HG03039 (cell line): Measurements from ENCODE around the gene PRKCE.

Experiments used
- ATAC-seq: cut with Tn5 transposase; IDR thresholded peaks from one replicate; pipeline ENCODE4 v1.9.1; 2021; ENCODE audit warnings: mild to moderate bottlenecking, moderate library complexity; ENCODE audit not compliant: unreplicated experiment

The PRKCE gene

DNA sequence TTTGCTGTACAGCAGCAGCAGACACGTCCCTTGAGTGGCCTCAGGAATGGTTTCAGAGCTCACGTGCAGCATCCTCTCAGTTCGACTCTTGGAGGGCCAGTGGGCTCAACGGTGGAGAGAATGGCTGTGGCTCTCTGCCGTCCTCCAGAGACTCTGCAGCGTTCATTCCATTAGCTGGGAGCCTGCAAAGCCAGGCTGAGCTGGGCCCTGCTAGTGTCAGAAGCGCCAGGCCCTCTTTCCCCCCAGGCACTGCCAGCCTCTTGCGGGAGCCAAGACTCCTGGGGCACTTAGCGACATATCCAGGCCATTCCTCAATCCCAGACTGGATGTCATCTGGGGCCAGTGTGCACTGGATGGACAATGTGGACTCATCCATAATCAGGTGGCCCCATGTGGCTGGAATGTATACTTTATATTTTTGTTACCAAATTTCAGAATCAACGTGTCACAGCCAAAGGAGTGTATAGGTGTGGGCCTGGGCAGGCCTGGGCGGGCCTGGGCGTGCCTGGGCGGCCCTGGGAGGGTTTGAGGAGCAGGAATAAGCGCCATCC is 520.6 kb downstream of the PRKCE start:
- no peak for ATAC-seq

DNA sequence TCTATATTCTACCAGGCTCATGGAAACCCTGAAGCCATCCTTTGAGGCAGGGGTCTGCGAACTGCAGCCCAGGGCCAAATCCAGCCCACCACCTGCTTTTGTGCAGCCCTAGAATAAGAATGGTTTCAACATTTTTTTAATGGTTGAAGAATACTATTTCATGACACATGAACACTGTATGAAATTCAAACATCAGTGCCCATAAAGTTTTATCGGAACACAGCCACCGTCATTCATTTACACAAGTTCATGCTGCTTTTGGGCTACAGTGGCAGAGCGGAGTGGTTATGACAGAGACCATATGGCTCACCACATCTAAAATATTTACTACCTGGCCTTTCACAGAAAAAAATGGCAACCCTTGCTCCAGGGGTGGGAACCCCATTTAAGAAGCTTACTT is 521.6 kb downstream of the PRKCE start:
- no peak for ATAC-seq

DNA sequence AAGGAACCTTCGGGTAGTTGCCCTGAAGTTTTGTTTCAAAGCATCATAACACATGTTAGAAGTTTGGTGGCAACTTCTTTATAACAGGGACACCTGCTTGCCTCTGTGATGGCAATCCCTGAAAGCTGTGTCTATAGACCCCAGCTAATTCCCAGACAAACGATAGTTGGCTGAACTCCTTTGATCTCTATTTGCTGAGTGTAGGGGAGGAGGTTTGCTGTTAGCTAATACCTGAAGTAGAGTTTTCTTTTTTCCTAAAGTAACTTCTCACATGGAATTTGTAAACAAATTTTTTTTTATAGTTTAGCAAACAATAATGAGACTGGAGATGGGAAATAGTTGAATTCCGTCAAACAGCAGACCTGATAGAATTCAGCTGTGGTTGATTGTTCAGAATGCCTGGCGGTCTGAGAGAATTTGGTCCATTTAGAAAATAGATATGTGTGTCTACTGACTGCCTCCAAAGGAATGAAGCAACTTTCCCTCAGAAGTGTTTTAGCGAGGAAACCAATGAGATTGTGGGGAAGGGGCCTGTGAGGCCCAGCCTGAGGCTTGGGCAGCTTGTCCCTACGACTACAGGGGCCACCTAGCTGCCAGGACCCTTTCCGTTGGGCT is 522.3 kb downstream of the PRKCE start:
- ATAC-seq = no peak

DNA sequence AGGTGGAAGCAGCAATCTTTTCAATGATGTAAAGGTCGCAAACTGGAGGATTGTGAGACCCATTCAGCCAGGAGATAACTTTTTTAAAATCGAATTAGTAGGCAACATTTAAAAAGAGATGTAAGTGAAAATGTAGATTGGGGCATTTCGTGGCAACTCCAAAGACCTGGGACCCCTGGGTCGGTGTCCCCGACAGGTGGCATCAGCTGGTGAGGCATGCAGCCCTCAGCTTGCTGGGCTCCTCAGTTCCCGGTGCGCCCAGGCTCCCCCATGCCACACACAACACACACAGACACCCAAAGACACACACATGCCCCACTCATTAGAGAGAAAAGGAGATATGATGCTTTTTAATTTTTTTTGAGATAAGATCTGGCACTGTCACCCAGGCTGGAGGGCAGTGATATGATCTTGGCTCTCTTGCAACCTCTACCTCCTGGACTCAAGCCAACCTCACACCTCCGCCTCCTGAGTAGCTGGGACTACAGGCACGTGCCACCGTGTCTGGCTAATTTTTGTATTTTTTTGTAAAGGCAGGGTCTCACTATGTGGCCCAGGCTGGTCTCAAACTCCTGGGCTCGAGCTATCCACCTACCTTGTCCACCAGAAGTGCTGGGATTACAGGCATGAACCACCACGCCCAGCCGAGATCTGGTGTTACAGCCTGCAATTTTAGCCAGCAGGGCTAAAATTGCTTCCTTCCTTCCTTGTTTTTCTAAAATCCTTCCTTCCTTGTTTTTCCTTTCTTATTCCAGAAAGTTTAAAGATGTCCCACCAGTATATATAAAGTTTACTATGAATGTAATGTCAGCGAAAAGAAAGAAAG is 523.1 kb downstream of the PRKCE start:
- ATAC-seq = no peak

DNA sequence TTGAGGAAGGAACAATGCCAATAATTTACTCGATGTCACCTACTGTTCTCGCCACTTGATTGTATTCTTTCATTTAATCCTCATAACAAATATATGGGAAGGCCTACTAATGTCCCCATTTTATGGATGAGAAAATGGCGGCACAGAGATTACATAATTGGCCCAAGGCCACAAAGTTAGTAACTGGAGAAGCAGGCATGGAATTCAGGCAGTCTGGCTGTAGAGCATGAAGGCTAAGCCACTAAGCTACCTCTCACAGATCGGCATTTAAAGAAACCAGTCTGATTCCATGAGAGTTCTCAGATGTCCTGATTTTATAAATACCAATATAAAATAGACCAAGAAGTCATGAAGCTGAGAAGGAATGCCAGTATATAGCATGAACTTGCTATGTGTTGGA is 523.9 kb downstream of the PRKCE start:
- no peak for ATAC-seq

DNA sequence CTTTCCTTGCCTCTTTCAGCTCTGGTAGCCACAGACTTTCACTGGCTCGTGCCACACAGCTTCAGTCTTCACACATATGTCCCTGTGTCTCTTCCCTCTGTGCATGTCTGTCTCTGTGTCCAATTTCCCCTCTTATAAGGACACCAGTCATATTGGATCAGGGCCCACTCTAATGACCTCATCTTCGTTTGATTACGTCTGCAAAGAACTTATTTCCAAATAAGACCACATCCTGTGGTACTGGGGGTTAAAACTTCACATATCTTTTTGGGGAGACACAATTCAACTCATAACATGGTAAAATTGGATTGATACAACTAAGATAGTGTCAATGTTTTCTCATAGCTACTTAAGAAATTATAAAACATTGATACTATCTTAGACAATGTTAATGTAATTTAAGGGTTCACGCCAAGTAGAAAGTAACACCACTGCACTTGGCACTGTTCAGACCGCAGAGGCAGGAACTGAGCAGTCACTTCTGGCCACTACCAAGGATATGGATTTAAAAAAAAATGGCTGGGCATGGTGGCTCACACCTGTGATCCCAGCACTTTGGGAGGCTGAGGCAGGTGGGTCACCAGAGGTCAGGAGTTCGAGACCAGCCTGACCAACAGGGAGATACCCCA is 526.1 kb downstream of the PRKCE start:
- ATAC-seq = no peak

DNA sequence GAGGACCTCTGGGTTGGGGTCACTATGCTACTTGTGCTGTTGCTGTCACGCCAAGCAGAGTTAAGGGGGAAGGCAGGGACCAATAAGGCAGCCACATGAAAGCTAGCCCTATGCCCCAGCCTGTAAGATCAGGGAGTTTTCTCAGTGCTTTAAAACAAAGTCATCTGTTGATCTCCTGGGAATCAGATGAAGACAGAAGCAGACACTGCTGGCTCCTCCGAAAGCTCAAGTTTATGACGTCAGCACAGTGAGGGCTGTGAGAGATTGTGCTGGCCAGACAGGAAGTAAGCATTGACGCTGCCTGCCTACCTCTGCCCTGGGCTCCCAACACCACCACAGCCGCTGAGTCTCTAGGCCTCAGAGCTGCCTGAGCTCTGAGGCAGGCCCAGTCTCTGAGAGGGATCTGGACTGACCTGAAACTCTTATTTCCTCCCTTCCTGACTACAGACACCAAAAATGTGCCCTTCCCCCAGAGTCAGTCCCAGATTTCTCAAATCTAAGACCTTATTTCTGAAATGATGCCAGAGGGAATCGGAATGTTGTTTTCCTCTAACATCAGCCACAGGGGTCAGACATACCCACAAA is 527.7 kb downstream of the PRKCE start:
- no peak for ATAC-seq

DNA sequence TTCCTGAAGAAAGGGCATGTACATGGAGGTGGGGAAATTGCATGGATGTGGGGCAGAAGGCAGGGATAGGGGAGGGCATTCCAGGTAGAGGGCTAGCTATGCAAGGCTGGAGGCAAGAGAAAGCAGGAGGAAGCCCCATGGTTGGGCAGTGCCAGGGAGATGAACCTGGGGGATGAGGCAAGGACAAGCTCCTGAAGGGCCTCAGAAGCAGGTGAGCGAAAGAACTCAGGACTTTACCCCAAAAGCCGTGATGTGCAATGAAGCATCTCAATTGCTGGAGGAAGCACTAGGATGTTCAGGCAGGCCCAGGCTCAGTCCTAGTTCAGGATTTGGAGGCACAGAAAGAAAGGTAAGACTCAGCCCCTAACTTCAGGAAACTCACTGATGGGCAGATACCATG is 528.7 kb downstream of the PRKCE start:
- no peak for ATAC-seq

DNA sequence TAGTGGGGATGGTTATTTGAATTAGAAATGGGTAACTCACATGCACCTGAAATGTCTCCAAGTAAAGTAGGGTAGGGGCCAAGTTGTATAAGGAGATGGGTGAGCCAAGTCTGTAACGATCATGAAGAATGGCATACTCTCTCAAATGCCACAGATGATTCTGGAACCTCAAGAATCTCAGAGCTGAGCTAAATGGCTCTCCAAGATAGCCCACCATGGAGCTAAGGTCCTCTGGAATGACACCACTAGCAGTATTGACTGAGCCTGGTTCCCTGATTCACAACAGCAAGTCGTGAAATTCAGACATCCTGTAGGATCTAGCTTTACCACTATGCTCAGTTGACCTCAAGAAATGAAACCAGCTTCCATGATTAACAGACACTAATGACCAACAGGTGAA is 529.8 kb downstream of the PRKCE start:
- ATAC-seq = no peak

DNA sequence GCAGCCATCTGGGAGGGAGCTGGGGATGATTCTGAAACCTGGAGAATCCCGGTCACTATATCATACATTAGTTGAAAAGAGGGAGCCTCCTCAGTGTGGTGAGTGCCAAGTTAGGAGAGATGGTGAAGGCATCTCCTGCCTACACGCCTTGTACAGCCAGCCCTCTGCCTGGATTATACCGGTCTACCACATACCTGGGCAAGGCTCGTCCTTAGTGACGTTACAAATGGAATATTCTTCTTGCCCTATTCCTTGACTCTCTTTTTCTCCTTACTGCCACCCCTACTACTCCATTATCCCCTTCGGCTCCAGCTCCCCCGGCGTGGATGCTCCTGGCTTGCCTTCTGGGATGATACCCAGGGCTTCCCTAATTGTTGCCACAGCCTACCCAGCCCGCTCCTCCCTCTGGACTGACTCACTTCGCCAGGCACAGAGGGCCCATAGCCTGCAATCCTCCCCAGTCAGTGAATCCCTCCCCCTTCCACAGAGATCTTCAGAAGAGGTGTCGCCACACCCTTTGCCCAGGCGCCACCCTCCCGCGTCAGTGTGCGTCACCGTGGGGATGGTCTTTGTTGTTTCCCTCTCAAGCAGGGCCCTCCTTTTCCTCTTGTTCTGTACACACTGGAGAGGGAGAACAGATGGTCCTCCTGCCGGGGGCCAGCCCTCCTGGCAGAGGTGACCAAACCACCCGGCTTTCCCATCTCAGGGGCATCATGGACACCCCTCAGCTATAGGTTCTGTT is 530.5 kb downstream of the PRKCE start:
- no peak for ATAC-seq

DNA sequence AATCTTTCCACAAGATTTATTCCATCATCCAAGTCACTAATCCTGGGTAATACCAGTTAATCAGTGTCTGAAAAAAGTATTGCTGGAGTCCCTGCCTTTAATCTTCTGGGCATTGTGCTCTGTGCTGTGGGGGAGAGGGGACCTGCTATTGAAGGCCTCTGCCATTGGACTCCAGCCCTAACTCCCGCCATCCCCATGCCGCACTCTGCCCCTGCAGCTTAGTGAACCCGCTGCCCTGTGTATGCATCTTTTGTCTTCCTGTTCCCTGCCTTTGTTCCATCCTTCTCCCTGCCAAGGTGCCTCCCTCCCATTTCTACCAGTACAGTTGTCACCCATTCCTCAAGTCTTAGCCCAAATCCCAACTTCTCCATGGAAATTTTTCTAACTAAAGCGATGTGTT is 532.0 kb downstream of the PRKCE start:
- no peak for ATAC-seq

DNA sequence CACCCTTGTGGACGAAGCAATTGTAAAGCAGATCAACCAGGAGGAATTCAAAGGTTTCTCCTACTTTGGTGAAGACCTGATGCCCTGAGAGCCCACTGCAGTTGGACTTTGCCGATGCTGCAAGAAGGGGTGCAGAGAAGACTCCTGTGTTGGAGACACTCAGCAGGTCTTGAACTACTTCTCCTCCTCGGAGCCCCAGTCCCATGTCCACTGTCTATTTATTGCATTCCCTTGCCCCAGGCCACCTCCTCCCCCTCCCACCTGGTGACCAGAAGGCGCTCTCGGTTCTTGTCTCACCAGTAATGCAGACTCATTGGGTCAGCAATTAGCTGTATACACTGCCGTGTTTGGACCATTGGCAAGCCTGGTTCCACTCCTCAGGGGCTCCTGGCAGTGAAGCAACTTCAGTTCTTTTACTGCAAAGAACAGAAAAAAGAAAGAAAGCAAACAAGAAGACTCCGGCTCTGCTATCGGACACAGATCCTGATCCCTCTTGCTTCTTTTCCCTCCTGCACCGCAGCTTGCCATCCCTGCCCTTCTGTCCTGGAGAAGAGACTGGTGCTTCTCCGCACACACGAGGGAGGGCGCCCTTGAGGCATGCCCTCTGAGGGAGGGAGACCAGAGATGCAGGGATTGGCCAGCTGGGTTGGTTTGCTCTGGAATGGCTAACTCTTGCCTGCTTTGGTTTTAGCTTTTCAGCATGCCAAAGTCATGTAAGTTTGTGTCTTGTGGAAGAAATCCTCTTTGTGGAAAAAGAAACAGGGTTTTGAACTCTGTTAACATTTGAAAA is 533.5 kb downstream of the PRKCE start:
- ATAC-seq = no peak

DNA sequence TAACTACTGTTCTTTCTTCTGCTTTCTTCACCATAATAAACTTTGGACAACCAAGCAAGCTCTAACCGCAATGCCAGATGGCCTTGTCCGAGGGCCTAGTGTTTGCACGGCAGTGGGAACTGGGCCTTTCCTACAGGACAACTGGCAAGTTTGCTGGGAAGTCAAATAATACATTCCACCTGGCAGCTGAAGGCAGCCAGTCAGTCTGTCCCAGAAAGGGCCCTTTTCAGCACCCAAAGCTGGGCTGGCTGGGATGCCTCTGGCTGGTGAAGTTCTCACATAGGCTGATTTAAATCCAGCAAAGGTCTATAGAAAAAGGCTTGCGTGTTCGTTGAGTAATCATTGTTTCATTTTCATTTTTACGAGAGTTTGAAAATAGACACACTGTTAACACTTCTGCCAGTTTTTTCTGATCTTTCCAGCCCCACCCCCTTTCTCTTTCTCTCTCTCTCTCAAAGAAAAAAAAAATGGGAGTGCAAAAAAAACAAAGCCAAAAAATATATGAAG is 535.7 kb downstream of the PRKCE start:
- peak; percentile 82 for ATAC-seq

DNA sequence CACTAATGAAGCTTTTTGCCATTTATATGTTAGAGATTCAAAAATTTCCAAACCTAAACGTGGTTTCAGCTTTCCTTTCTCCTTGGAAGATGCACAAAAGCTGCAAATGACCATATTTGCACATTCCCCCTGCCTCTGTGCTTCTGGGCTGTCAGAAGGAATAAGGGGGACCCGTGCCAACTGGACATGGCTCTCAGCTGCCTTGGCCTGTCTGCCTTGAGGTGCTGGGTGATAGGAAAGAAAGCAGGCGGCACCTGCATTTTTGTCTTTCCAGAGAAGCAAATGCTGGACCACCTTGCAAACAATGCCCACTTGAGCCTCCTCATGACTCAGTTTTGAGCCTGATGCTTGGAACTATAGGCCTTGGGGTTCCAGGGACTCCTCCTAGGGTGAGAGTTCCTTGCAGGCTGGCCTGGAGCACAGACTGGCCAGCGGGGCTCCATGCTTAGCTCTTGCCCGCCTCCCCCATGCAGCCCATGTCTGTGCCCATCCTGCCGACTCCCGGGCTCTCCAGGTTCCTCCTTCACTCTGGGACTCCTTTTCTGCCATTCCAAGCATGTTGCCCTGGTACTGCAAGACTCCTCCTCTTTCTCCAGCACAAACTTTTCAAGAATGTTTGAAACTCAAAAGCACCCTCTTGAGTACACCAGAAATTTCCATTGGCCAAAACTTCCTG is 536.7 kb downstream of the PRKCE start:
- no peak for ATAC-seq

DNA sequence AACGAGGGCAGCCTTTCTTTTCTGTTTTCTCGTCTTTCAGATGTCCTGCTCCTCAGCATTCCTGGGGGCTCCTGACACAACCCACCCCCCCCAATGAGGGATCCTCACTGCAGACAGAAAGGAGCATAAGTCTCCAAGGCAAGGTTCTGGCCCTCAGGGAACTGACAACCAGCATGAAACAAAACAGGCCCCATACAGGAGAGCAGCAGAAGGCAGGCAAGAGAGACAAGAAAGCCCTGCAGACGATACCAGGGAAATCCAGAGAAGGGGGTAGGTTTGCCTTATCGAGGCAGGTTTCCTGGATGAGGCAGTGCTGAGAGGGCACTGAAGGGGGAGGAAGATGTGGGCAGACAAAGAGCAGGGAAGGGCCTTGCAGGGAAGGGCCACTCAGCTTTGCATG is 541.9 kb downstream of the PRKCE start:
- no peak for ATAC-seq

DNA sequence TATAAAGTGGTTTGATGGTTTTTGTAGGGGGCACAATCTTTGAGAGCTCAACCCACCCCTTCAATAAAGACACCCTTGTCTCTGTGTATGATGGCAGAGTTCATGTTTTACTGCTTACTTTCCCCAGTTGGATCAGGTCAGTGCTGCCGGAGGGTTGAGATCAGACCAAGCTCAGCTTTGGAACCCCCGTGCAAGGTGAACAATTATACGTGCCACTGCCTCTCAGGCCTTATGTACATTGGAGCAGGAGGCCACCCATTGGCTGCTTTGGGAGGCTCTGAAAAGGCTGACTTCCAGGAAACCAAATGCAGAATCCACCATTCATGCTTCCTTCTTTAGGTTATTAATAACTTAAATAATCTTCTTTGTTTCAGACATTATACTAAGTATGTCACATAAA is 542.4 kb downstream of the PRKCE start:
- no peak for ATAC-seq

DNA sequence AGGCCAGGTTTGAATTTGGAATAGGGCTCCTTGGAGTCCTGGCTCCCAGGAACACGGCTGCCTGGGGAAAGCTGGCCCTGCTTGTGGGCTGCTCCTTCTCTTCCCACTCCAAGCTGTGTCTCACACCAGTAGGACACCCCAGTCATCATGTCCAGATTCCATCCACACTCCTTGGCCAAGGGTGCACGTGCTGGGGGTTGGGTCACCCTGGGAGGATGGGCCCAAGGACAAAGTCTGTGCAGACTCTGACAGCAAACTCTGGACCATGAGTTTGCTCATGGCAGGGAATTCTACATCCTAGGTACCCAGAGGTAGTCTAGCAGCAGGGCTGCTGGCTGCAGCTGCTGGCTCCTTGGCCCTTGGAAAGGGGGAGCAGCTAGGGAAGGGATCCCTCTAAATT is 543.4 kb downstream of the PRKCE start:
- ATAC-seq = no peak

DNA sequence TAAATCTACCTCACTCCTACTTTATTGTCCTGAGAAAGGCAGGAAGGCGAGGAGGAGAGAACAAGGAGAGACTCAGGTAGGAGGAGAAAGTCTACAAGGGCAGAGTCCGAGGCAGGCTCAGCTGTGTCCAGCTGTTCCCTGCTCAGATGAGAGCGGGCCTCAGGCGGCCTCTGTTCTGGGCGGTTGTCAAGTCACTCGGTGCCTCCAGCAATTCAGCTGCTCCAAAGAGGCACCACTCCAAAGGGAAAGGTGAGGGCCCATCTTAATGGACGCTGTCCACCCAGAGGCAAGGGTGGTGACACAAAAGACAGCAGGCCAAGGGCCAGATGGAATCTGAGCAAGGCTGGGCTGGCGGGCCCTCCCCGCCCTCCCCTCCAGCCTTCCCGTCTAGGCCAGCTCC is 544.3 kb downstream of the PRKCE start:
- ATAC-seq = no peak

DNA sequence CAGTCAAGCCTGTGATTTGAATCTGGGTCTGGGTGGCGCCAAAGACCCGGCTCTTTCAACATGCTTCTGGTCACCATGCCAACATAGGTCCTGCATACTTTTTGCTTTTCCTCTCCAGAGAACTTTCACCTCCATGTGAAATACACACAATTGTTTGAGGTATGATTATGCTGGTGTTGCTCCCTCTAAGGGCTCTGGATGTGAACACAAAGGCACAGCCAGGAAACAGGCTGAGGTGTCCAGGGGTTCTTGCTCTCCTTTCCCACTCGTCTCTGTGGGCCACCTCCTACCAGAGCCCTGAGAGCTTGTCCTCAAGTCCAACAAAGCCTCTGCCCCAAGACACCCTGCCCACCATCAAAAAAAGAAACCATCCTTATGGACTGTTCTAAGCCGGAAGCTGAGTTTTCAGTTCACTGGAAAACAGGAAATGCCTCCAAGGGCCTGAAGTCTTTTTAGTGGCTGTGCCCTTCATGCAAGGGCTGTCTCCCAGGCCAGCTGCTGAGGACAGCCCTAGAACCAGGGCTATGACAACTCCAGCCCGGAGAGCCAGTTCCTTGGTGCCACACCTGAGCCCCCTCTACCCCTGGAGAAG is 545.5 kb downstream of the PRKCE start:
- ATAC-seq = no peak
